ENCODE results near the gene PRPF19.

Gene PRPF19

GRCh38 chr11:60872124-60872960, 34.0 kb downstream of the PRPF19 start:
- DNase-seq, result no peak

GRCh38 chr11:60871378-60872061, 34.9 kb downstream of the PRPF19 start:
- DNase-seq, result no peak

- no peak for DNase-seq
These were observed 35.5 kb downstream of the PRPF19 start for GRCh38 chr11:60870733-60871377.

- DNase-seq, result no peak
These were observed 36.1 kb downstream of the PRPF19 start for GRCh38 chr11:60870276-60870675.

- no peak for DNase-seq
These were observed 36.9 kb downstream of the PRPF19 start for GRCh38 chr11:60869451-60869825.

- no peak for DNase-seq
These were observed 37.5 kb downstream of the PRPF19 start for GRCh38 chr11:60868682-60869450.

GRCh38 chr11:60867871-60868681, 38.3 kb downstream of the PRPF19 start:
- DNase-seq, result no peak

- peak; percentile 26 for DNase-seq
These were observed 39.2 kb downstream of the PRPF19 start, which contains the start of gene ZP1 for GRCh38 chr11:60866911-60867870. Gene ZP1 (plus strand): TSS chr11:60867542. CDS start chr11:60867562, 20 bp downstream.

GRCh38 chr11:60864856-60865513, 41.4 kb downstream of the PRPF19 start:
- DNase-seq, result no peak

- no peak for DNase-seq
These were observed 42.5 kb downstream of the PRPF19 start for GRCh38 chr11:60863550-60864521.

GRCh38 chr11:60862171-60862570, 44.2 kb downstream of the PRPF19 start:
- DNase-seq, result no peak

- no peak for DNase-seq
These were observed 45.4 kb downstream of the PRPF19 start for GRCh38 chr11:60860943-60861342.

- no peak for DNase-seq
These were observed 46.7 kb downstream of the PRPF19 start for GRCh38 chr11:60859616-60860250.

GRCh38 chr11:60858731-60859464, 47.5 kb downstream of the PRPF19 start:
- no peak for DNase-seq

- DNase-seq, result no peak
These were observed 48.1 kb downstream of the PRPF19 start for GRCh38 chr11:60858236-60858635.

- DNase-seq, result no peak
These were observed 48.8 kb downstream of the PRPF19 start for GRCh38 chr11:60857378-60858232.

Data from SHP77 treated with DMSO at 0.1 percent for 48 hours (cell line).